ENCODE data around the gene WDR11. TPM values are rescaled to one million over a fixed set of nuclear protein-coding genes. Genes with fewer than 3 reads are reported as not detected.

WDR11 gene
- 58.7 TPM for total RNA-seq

- peak; percentile 28 to 84 (median 83) for DNase-seq (ENCODE audit: low read depth in 2 of 3, low spot score in 2 of 3)
These were observed at the start of gene WDR11 for GRCh38 chr10:120850911-120851865. Gene WDR11, plus strand, starts transcription at chr10:120851362. Its CDS starts 59 bp downstream, at chr10:120851421.

- DNase-seq (ENCODE audit: low read depth in 2 of 3, low spot score in 2 of 3) = no peak
These were observed 48.2 kb upstream of the WDR11 start for GRCh38 chr10:120802935-120803334.

DNA sequence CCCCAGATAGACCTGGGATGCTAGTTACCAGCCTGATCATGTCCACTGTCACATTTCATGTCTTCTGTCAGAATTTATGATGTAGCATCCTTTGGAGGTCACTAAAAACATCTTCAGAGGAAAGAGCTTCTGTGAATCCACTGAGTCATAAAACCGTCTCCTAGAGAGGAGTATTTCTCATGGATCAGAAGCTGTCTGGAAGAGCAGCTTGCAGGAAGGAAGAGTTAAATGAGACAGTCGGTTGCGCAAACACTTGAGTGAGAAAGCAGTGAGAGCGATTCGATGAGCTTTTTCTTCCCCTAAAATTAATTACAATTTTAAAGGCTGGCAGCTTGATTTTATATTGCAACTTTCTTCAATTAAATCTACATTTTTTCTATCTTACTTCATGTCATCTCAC is 47.2 kb upstream of the WDR11 start:
- DNase-seq (ENCODE audit: low read depth in 2 of 3, low spot score in 2 of 3) = no peak

DNA sequence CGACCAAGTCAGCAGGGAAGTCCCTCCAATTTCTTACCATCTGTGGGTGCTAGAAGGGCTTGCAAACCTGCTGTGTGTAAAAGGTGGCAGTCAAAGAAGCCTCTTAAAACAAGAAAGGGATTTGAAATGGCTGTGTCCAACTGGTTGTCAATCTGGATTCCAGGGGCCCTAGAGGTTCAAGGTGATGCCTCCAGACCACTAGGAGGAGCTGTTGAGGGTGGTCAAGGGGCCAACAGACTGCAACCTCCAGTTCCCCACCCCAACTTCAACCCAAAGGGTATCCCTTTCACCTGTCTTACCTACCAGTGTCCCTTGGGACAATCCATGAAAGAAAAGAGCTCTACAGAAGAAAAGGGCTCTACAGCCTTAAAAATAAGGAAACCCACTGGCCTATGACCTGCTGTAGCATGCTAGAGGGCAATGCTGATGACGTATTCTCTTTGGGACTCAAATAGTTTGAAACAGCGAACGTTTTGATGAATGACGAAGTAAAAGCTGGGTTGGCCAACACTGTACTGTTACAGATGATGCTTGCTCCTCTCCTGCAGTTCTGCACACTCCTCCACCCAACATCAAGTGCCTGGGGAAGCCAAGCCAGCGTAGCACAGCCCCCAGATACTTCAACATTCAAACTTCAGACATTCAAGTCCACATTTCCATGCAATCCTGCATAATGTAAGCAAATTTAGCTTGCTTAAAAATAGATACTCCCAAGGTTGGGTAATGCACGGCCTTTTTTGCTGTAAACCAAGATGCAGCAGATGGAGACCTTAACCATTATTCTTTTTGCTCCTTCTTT is 45.9 kb upstream of the WDR11 start:
- no peak for DNase-seq (ENCODE audit: low read depth in 2 of 3, low spot score in 2 of 3)

- no peak for DNase-seq (ENCODE audit: low read depth in 2 of 3, low spot score in 2 of 3)
These were observed 45.1 kb upstream of the WDR11 start for GRCh38 chr10:120806081-120806480.

DNA sequence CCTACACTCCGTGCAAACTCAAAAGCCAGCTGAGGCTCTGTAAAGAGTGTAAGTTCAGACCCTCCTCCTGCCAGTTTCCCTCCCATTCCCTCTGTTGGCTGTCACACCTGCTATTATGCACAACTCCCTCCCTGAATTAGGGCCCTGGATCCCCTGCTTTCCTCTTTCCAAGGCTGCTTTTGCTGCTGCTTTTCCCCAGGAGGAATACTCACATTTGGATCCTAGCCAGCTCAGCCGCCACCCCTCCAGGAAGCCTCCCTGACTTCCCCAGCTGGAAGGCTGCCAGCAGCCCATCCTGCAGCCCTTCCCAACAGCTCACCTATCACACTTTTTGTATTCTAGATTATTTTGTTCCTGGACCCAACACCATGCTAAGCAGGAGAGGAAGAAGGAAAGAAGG is 40.9 kb upstream of the WDR11 start:
- DNase-seq (ENCODE audit: low read depth in 2 of 3, low spot score in 2 of 3) = no peak

GRCh38 chr10:120813085-120813484 is 38.1 kb upstream of the WDR11 start:
- no peak for DNase-seq (ENCODE audit: low read depth in 2 of 3, low spot score in 2 of 3)

DNA sequence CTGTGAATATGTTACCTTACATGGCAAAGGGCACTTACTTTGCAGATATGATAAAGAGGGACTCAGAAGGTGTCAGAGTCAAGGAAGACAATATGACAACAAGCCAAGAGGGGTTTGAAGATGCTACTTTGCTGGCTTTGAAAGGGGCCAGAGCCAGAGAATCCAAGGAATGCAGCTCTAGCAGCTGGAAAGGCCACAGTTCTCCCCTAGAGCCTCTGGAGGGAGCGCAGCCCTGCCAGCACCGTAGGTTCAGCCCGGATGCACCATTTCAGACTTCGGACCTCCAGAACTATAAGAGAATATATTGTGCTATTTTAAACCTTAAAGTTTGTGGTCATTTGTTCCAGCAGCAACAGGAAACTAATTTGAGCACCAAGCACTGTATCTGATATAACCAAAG is 32.9 kb upstream of the WDR11 start:
- no peak for DNase-seq (ENCODE audit: low read depth in 2 of 3, low spot score in 2 of 3)

DNA sequence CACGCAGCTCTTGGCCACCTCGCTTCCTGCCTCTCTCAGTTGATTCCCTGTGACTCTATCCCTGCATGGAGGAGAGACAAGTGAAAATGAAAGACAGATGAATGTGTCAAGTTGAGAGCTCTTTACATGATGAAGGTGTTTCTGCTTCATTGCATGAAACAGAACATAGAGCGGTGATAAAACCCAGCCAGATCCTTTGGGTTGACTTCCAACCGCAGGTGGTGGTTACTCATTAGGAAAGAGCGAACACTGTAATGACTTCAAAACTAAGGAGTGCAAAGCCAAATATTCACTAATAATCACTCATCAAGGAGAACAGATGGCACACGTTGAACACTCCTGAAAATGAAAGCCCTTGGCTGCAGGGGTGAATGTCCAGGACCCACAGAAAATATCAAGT is 31.8 kb upstream of the WDR11 start:
- no peak for DNase-seq (ENCODE audit: low read depth in 2 of 3, low spot score in 2 of 3)

GRCh38 chr10:120823266-120823665 is 27.9 kb upstream of the WDR11 start:
- no peak for DNase-seq (ENCODE audit: low read depth in 2 of 3, low spot score in 2 of 3)

GRCh38 chr10:120824881-120825309 is 26.3 kb upstream of the WDR11 start:
- DNase-seq (ENCODE audit: low read depth in 2 of 3, low spot score in 2 of 3) = peak in 2 of 3 donors; percentile 26 to 45

DNA sequence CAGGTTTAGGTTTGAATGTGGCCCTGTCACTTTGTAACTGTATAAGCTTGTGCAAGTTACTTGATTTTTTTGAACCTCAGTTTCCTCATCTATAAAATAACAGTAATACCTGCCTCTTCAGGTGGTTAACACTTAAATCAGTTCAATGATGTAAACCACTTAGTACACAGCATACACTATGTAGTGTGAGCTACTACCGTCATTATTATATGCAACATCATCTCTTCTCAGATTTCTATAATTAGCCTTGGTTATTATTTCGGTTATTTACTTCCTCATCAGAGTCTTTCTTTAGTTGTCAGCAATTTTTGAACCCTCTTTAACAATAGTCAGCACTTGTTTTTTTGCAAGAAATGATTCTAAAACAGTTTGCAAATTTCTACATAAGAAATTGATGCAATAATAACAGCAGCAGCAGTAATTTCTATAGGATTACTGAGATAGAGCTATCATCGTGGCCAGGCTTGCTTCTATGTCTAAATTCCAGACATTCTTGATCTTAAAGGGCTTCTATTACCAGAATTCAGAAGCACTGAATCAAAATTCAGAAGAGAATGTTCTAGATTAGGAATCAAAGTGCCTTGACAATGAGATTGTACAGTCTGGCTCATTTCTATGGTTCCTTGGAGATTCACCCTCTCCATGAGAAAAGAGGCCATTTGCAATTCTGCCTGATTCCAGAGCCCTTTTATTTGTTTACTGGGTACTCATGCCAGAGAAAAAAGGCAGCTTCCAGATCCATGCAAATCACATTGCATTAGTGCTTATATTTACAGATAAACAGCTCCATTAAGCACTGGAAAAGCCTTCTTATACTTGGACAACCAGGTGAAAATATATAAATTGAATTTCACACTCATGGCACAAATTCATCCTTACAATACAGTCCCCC is 25.0 kb upstream of the WDR11 start:
- DNase-seq (ENCODE audit: low read depth in 2 of 3, low spot score in 2 of 3) = no peak

GRCh38 chr10:120827251-120827875 is 23.8 kb upstream of the WDR11 start:
- no peak for DNase-seq (ENCODE audit: low read depth in 2 of 3, low spot score in 2 of 3)

GRCh38 chr10:120828763-120829319 is 22.3 kb upstream of the WDR11 start:
- DNase-seq (ENCODE audit: low read depth in 2 of 3, low spot score in 2 of 3) = no peak

DNA sequence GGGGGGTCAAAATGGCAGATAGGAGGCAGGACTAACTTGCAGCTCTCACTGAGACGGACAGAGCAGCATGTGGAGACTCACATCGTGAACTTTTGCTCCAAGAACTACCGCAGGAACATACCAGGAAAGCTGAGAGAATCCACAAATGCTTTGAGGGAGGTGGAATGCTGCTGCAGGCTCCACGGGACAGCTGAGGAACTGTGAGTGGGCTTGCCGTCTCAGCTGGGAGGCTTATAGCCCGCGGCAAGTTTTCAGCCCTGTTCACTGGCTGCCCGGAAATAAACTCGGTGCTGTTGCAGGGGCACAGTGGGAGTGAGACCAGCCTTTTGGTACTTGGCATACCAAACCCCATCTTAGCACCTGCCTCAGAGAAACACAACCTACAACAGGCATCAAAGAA is 19.1 kb upstream of the WDR11 start:
- DNase-seq (ENCODE audit: low read depth in 2 of 3, low spot score in 2 of 3) = no peak

DNA sequence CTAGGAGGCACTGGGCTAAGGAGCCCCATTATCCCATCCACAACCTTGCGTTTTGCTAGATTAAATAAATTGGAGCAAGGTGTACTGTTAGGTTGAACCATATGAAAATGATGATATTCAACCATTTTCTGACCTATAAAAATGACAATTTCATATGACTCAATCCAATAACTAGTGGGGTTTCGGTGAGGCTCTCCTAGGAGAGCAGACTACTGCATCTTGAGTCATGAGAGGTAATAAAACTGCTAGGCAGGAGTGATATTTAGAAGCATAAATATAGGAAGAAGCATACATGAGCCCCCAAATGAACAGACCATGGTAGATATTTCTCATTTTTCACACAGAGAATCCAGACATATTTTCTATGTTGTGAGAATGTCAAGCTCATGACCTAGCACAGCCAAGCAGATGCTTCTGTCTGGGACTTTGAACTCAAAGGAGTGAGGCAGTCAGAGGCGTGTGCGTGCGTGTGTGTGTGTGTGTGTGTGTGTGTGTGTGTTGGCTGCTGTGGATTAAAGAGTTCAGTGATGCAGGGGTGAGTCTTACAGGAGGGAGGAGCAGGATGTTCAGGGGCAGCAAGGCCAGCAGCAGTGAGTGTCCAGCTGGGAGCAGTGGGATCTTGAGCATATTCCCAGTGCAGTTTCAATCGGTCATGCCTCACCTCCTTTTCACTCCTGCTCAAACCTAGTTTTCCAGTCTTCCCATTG is 17.8 kb upstream of the WDR11 start:
- DNase-seq (ENCODE audit: low read depth in 2 of 3, low spot score in 2 of 3) = no peak

- DNase-seq (ENCODE audit: low read depth in 2 of 3, low spot score in 2 of 3) = no peak
These were observed 15.6 kb upstream of the WDR11 start for GRCh38 chr10:120835603-120836002.

GRCh38 chr10:120838941-120839340 is 12.2 kb upstream of the WDR11 start:
- no peak for DNase-seq (ENCODE audit: low read depth in 2 of 3, low spot score in 2 of 3)

DNA sequence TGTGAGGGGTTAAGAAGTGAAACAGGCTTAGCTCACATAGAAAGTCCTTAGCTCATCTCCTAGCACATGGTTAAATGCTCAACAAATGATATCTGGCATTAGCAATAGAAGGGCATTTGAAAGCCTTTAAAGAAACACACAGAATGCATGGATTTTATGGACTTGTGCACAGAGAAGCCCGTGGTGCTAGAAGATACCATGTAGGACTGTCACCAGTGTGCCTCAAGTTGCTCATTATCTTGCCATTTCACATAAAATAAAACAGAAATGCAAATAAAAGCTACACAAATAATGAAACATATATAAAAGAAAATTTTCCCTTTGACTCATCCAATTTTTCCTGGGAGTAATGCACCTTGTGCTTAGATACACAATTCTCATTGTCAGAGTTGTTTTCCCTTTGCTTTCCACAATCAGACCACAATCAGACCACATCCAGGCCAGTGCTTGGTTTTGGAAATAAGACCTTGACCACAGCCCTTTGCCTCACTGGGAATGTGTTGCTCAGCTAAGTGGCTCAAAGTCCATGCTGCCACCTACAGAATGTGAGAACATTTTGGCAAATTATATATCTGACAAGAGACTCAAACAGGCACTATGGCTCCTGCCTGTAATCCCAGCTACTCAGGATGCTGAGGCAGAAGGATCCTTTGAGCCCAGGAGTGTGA is 9.5 kb upstream of the WDR11 start:
- no peak for DNase-seq (ENCODE audit: low read depth in 2 of 3, low spot score in 2 of 3)
